ENCODE results near the gene DCLRE1B.

The DCLRE1B gene

GRCh38 chr1:113891631-113892220 lies 13.4 kb upstream of the DCLRE1B start:
- Histone ChIP-seq H3K36me3 (ENCODE audit: low read length) (peaks cover 13% of the 10 kb centered on the region; the same call in 1 of the 2 replicates), H3K79me2 (ENCODE audit: insufficient read depth, low read length) (no peaks in the 10 kb centered on the region), H3K4me2 (ENCODE audit: low read depth, low read length, poor library complexity, severe bottlenecking) (no peak overlapping the region), H3K27ac (ENCODE audit: low read depth, low read length) (no peak overlapping the region), H3K9ac (ENCODE audit: low read length) (no peak overlapping the region), H4K20me1 (ENCODE audit: low read depth, low read length) (no peaks in the 10 kb centered on the region), H3K9me2 (replicated peaks; ENCODE audit: insufficient read depth, low read length) (no peaks in the 10 kb centered on the region), H3K4me3 (ENCODE audit: insufficient read depth, low read length, poor library complexity, severe bottlenecking) (no peak overlapping the region), H2AFZ (ENCODE audit: low read depth, low read length, severe bottlenecking) (no peak overlapping the region), H3F3A (ENCODE audit: insufficient read depth) (0 out of 2 replicates have a peak, but pooled peaks cover 4% of the 10 kb centered on the region), H3K27me3 (ENCODE audit: low read length) (no peaks in the 10 kb centered on the region), H3K9me3 (ENCODE audit: insufficient read depth, low read length) (no peaks in the 10 kb centered on the region)
- TF ChIP-seq EZH2phosphoT487 (conservative IDR thresholded peaks at IDR 0.05; ENCODE audit: low read length), result no peak
- TF ChIP-seq CTCF (IDR thresholded peaks at IDR 0.05; ENCODE audit: insufficient read depth, low read length, poor library complexity, severe bottlenecking), result no peak

DNA sequence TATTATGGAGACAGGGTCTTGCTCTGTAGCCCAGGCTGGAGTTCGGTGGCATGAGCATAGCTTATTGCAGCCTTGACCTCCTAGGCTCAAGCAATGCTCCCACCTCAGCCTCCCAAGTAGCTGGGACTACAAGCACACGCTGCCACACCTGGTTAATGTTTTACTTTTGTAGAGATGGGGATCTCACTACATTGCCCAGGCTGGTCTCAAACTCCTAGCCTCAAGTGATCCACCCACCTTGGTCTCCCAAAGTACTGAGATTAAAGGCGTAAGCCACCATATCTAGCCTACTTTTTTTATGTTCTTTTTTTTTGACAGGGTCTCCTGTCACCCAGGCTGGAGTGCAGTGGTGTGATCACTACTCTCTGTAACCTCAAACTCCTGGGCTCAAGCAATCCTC lies 11.9 kb upstream of the DCLRE1B start:
- Histone ChIP-seq H3K4me3 (ENCODE audit: insufficient read depth, low read length, poor library complexity, severe bottlenecking) (no peak overlapping the region), H3K27me3 (ENCODE audit: low read length) (no peaks in the 10 kb centered on the region), H4K20me1 (ENCODE audit: low read depth, low read length) (no peaks in the 10 kb centered on the region), H3K27ac (ENCODE audit: low read depth, low read length) (no peak overlapping the region), H3K79me2 (ENCODE audit: insufficient read depth, low read length) (no peaks in the 10 kb centered on the region), H3K9me2 (replicated peaks; ENCODE audit: insufficient read depth, low read length) (no peaks in the 10 kb centered on the region), H3F3A (ENCODE audit: insufficient read depth) (0 out of 2 replicates have a peak, but pooled peaks cover 4% of the 10 kb centered on the region), H2AFZ (ENCODE audit: low read depth, low read length, severe bottlenecking) (no peak overlapping the region), H3K4me2 (ENCODE audit: low read depth, low read length, poor library complexity, severe bottlenecking) (no peak overlapping the region), H3K9me3 (ENCODE audit: insufficient read depth, low read length) (no peaks in the 10 kb centered on the region), H3K9ac (ENCODE audit: low read length) (no peak overlapping the region), H3K36me3 (ENCODE audit: low read length) (peaks cover 20% of the 10 kb centered on the region)
- no peak for TF ChIP-seq EZH2phosphoT487 (conservative IDR thresholded peaks at IDR 0.05; ENCODE audit: low read length)
- no peak for TF ChIP-seq CTCF (IDR thresholded peaks at IDR 0.05; ENCODE audit: insufficient read depth, low read length, poor library complexity, severe bottlenecking)

DNA sequence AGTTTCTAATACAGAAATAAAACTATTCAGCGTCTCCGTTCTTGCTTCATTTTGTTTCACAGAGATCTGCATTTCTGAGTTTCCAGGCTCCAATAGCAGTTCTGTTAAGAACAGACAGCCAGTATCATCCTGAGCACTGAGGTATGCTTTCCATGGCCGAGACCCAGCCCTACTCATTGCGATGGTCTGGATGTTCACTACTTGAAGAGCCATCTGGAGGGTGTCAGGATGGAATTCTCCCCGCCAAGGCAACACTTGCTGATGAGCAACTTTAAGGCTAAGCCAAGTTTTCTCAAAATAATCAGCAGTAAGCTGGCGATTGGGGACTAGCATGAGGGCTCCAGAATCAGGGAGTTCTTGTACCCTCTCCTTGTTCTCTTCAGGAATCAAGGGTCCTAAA lies 10.0 kb upstream of the DCLRE1B start:
- Histone ChIP-seq H4K20me1 (ENCODE audit: low read depth, low read length) (no peaks in the 10 kb centered on the region), H3K9me3 (ENCODE audit: insufficient read depth, low read length) (no peaks in the 10 kb centered on the region), H3K9me2 (replicated peaks; ENCODE audit: insufficient read depth, low read length) (no peaks in the 10 kb centered on the region), H3K4me3 (ENCODE audit: insufficient read depth, low read length, poor library complexity, severe bottlenecking) (no peak overlapping the region), H3K4me2 (ENCODE audit: low read depth, low read length, poor library complexity, severe bottlenecking) (no peak overlapping the region), H3K9ac (ENCODE audit: low read length) (no peak overlapping the region), H2AFZ (ENCODE audit: low read depth, low read length, severe bottlenecking) (no peak overlapping the region), H3K79me2 (ENCODE audit: insufficient read depth, low read length) (no peaks in the 10 kb centered on the region), H3F3A (ENCODE audit: insufficient read depth) (0 out of 2 replicates have a peak, but pooled peaks cover 4% of the 10 kb centered on the region), H3K27me3 (ENCODE audit: low read length) (no peaks in the 10 kb centered on the region), H3K27ac (ENCODE audit: low read depth, low read length) (no peak overlapping the region), H3K36me3 (ENCODE audit: low read length) (peaks cover 24% of the 10 kb centered on the region)
- TF ChIP-seq CTCF (IDR thresholded peaks at IDR 0.05; ENCODE audit: insufficient read depth, low read length, poor library complexity, severe bottlenecking) (no peak), EZH2phosphoT487 (conservative IDR thresholded peaks at IDR 0.05; ENCODE audit: low read length) (no peak)
